ENCODE results near the gene TAF1L.
"Not testable (repeated sequence)": the region's sequence is repeated elsewhere in the genome, so short reads cannot be mapped to it uniquely, and the experiment has no call there.

The TAF1L gene

GRCh38 chr9:32635362-32635761 is at the start of gene TAF1L:
TAF1L (minus strand) TSS chr9:32635669; CDS start chr9:32635579, 90 bp downstream.
- H3K27ac ChIP-seq (ENCODE audit: low read length), result no peak within 1 kb of the TSS
- H3K9me3 ChIP-seq (ENCODE audit: control insufficient read depth in 1 of 2, low read length in 2 of 2), result no peaks in the 10 kb centered on the region
- no peaks in the 10 kb centered on the region for H3K4me1 ChIP-seq (ENCODE audit: control insufficient read depth in 1 of 2, insufficient read depth in 2 of 2, low read length in 2 of 2)
- no peaks in the 10 kb centered on the region for H3K27me3 ChIP-seq (ENCODE audit: low read depth, low read length)
- H3K4me3 ChIP-seq (ENCODE audit: low read depth in 1 of 2, low read length in 2 of 2), result no peak within 1 kb of the TSS
- no peaks in the 10 kb centered on the region for H3K36me3 ChIP-seq (ENCODE audit: control insufficient read depth in 1 of 2, insufficient read depth in 2 of 2, low read length in 2 of 2)

- H3K36me3 ChIP-seq (ENCODE audit: control insufficient read depth in 1 of 2, insufficient read depth in 2 of 2, low read length in 2 of 2), result no peaks in the 10 kb centered on the region
These were observed 46.3 kb upstream of the TAF1L start for GRCh38 chr9:32681751-32682150.

GRCh38 chr9:32677931-32678330 is 42.5 kb upstream of the TAF1L start:
- H3K4me1 ChIP-seq (ENCODE audit: control insufficient read depth in 1 of 2, insufficient read depth in 2 of 2, low read length in 2 of 2), result no peaks in the 10 kb centered on the region
- no peaks in the 10 kb centered on the region for H3K27me3 ChIP-seq (ENCODE audit: low read depth, low read length)
- H3K9me3 ChIP-seq (ENCODE audit: control insufficient read depth in 1 of 2, low read length in 2 of 2), result peaks cover 0 to 3% of the 10 kb centered on the region in 2 donors
- H3K36me3 ChIP-seq (ENCODE audit: control insufficient read depth in 1 of 2, insufficient read depth in 2 of 2, low read length in 2 of 2), result no peaks in the 10 kb centered on the region
- no peak overlapping the region for H3K4me3 ChIP-seq (ENCODE audit: low read depth in 1 of 2, low read length in 2 of 2)
- no peak overlapping the region for H3K27ac ChIP-seq (ENCODE audit: low read length)

More at GRCh38 chr9:32681751-32682150, 46.3 kb upstream of the TAF1L start:
- no peak overlapping the region for H3K4me3 ChIP-seq (ENCODE audit: low read depth in 1 of 2, low read length in 2 of 2)
- H3K27me3 ChIP-seq (ENCODE audit: low read depth, low read length), result no peaks in the 10 kb centered on the region
- H3K4me1 ChIP-seq (ENCODE audit: control insufficient read depth in 1 of 2, insufficient read depth in 2 of 2, low read length in 2 of 2), result no peaks in the 10 kb centered on the region
- peaks cover 0 to 17% of the 10 kb centered on the region in 2 donors for H3K9me3 ChIP-seq (ENCODE audit: control insufficient read depth in 1 of 2, low read length in 2 of 2)
- no peak overlapping the region for H3K27ac ChIP-seq (ENCODE audit: low read length)

GRCh38 chr9:32672469-32672868 is 37.0 kb upstream of the TAF1L start:
- no peaks in the 10 kb centered on the region for H3K36me3 ChIP-seq (ENCODE audit: control insufficient read depth in 1 of 2, insufficient read depth in 2 of 2, low read length in 2 of 2)
- no peak overlapping the region for H3K4me3 ChIP-seq (ENCODE audit: low read depth in 1 of 2, low read length in 2 of 2)
- H3K4me1 ChIP-seq (ENCODE audit: control insufficient read depth in 1 of 2, insufficient read depth in 2 of 2, low read length in 2 of 2), result no peaks in the 10 kb centered on the region
- H3K27me3 ChIP-seq (ENCODE audit: low read depth, low read length), result no peaks in the 10 kb centered on the region
- no peak overlapping the region for H3K27ac ChIP-seq (ENCODE audit: low read length)
- no peaks in the 10 kb centered on the region for H3K9me3 ChIP-seq (ENCODE audit: control insufficient read depth in 1 of 2, low read length in 2 of 2)

GRCh38 chr9:32671333-32671732 is 35.9 kb upstream of the TAF1L start:
- no peak overlapping the region for H3K4me3 ChIP-seq (ENCODE audit: low read depth in 1 of 2, low read length in 2 of 2)
- H3K4me1 ChIP-seq (ENCODE audit: control insufficient read depth in 1 of 2, insufficient read depth in 2 of 2, low read length in 2 of 2), result no peaks in the 10 kb centered on the region
- H3K36me3 ChIP-seq (ENCODE audit: control insufficient read depth in 1 of 2, insufficient read depth in 2 of 2, low read length in 2 of 2), result no peaks in the 10 kb centered on the region
- H3K27ac ChIP-seq (ENCODE audit: low read length), result no peak overlapping the region
- no peaks in the 10 kb centered on the region for H3K9me3 ChIP-seq (ENCODE audit: control insufficient read depth in 1 of 2, low read length in 2 of 2)
- no peaks in the 10 kb centered on the region for H3K27me3 ChIP-seq (ENCODE audit: low read depth, low read length)

- no peaks in the 10 kb centered on the region for H3K9me3 ChIP-seq (ENCODE audit: control insufficient read depth in 1 of 2, low read length in 2 of 2)
- no peak overlapping the region for H3K4me3 ChIP-seq (ENCODE audit: low read depth in 1 of 2, low read length in 2 of 2)
- H3K4me1 ChIP-seq (ENCODE audit: control insufficient read depth in 1 of 2, insufficient read depth in 2 of 2, low read length in 2 of 2), result no peaks in the 10 kb centered on the region
- no peaks in the 10 kb centered on the region for H3K36me3 ChIP-seq (ENCODE audit: control insufficient read depth in 1 of 2, insufficient read depth in 2 of 2, low read length in 2 of 2)
- no peaks in the 10 kb centered on the region for H3K27me3 ChIP-seq (ENCODE audit: low read depth, low read length)
- no peak overlapping the region for H3K27ac ChIP-seq (ENCODE audit: low read length)
These were observed 29.6 kb upstream of the TAF1L start for GRCh38 chr9:32665101-32665500.

- H3K36me3 ChIP-seq (ENCODE audit: control insufficient read depth in 1 of 2, insufficient read depth in 2 of 2, low read length in 2 of 2), result no peaks in the 10 kb centered on the region
- no peak overlapping the region for H3K27ac ChIP-seq (ENCODE audit: low read length)
- H3K27me3 ChIP-seq (ENCODE audit: low read depth, low read length), result no peaks in the 10 kb centered on the region
- no peak overlapping the region for H3K4me3 ChIP-seq (ENCODE audit: low read depth in 1 of 2, low read length in 2 of 2)
- H3K9me3 ChIP-seq (ENCODE audit: control insufficient read depth in 1 of 2, low read length in 2 of 2), result no peaks in the 10 kb centered on the region
- H3K4me1 ChIP-seq (ENCODE audit: control insufficient read depth in 1 of 2, insufficient read depth in 2 of 2, low read length in 2 of 2), result no peaks in the 10 kb centered on the region
These were observed 28.3 kb upstream of the TAF1L start for GRCh38 chr9:32663741-32664140.

- H3K4me1 ChIP-seq (ENCODE audit: control insufficient read depth in 1 of 2, insufficient read depth in 2 of 2, low read length in 2 of 2), result no peaks in the 10 kb centered on the region
- peaks cover 0 to 5% of the 10 kb centered on the region in 2 donors for H3K9me3 ChIP-seq (ENCODE audit: control insufficient read depth in 1 of 2, low read length in 2 of 2)
- no peak overlapping the region for H3K27ac ChIP-seq (ENCODE audit: low read length)
- no peak overlapping the region for H3K4me3 ChIP-seq (ENCODE audit: low read depth in 1 of 2, low read length in 2 of 2)
- H3K36me3 ChIP-seq (ENCODE audit: control insufficient read depth in 1 of 2, insufficient read depth in 2 of 2, low read length in 2 of 2), result no peaks in the 10 kb centered on the region
- H3K27me3 ChIP-seq (ENCODE audit: low read depth, low read length), result no peaks in the 10 kb centered on the region
These were observed 12.2 kb upstream of the TAF1L start for GRCh38 chr9:32647671-32648070.

GRCh38 chr9:32644698-32645097 is 9.2 kb upstream of the TAF1L start:
- no peak overlapping the region for H3K27ac ChIP-seq (ENCODE audit: low read length)
- H3K4me3 ChIP-seq (ENCODE audit: low read depth in 1 of 2, low read length in 2 of 2), result no peak overlapping the region
- H3K27me3 ChIP-seq (ENCODE audit: low read depth, low read length), result no peaks in the 10 kb centered on the region
- no peaks in the 10 kb centered on the region for H3K4me1 ChIP-seq (ENCODE audit: control insufficient read depth in 1 of 2, insufficient read depth in 2 of 2, low read length in 2 of 2)
- no peaks in the 10 kb centered on the region for H3K36me3 ChIP-seq (ENCODE audit: control insufficient read depth in 1 of 2, insufficient read depth in 2 of 2, low read length in 2 of 2)
- peaks cover 0 to 5% of the 10 kb centered on the region in 2 donors for H3K9me3 ChIP-seq (ENCODE audit: control insufficient read depth in 1 of 2, low read length in 2 of 2)

GRCh38 chr9:32633151-32633550 is 2.3 kb downstream of the TAF1L start:
- H3K4me3 ChIP-seq (ENCODE audit: low read depth in 1 of 2, low read length in 2 of 2); H3K27me3 ChIP-seq (ENCODE audit: low read depth, low read length); H3K9me3 ChIP-seq (ENCODE audit: control insufficient read depth in 1 of 2, low read length in 2 of 2); H3K36me3 ChIP-seq (ENCODE audit: control insufficient read depth in 1 of 2, insufficient read depth in 2 of 2, low read length in 2 of 2); H3K27ac ChIP-seq (ENCODE audit: low read length); H3K4me1 ChIP-seq (ENCODE audit: control insufficient read depth in 1 of 2, insufficient read depth in 2 of 2, low read length in 2 of 2): not testable (repeated sequence)

- H3K36me3 ChIP-seq (ENCODE audit: control insufficient read depth in 1 of 2, insufficient read depth in 2 of 2, low read length in 2 of 2), result no peaks in the 10 kb centered on the region
- H3K4me1 ChIP-seq (ENCODE audit: control insufficient read depth in 1 of 2, insufficient read depth in 2 of 2, low read length in 2 of 2), result no peaks in the 10 kb centered on the region
- no peaks in the 10 kb centered on the region for H3K27me3 ChIP-seq (ENCODE audit: low read depth, low read length)
- H3K27ac ChIP-seq (ENCODE audit: low read length), result no peak overlapping the region
- no peaks in the 10 kb centered on the region for H3K9me3 ChIP-seq (ENCODE audit: control insufficient read depth in 1 of 2, low read length in 2 of 2)
- no peak overlapping the region for H3K4me3 ChIP-seq (ENCODE audit: low read depth in 1 of 2, low read length in 2 of 2)
These were observed 3.5 kb downstream of the TAF1L start for GRCh38 chr9:32631991-32632390.

- no peak overlapping the region for H3K4me3 ChIP-seq (ENCODE audit: low read depth in 1 of 2, low read length in 2 of 2)
- no peaks in the 10 kb centered on the region for H3K36me3 ChIP-seq (ENCODE audit: control insufficient read depth in 1 of 2, insufficient read depth in 2 of 2, low read length in 2 of 2)
- no peaks in the 10 kb centered on the region for H3K4me1 ChIP-seq (ENCODE audit: control insufficient read depth in 1 of 2, insufficient read depth in 2 of 2, low read length in 2 of 2)
- no peaks in the 10 kb centered on the region for H3K27me3 ChIP-seq (ENCODE audit: low read depth, low read length)
- peaks cover 0 to 3% of the 10 kb centered on the region in 2 donors for H3K9me3 ChIP-seq (ENCODE audit: control insufficient read depth in 1 of 2, low read length in 2 of 2)
- no peak overlapping the region for H3K27ac ChIP-seq (ENCODE audit: low read length)
These were observed 8.0 kb downstream of the TAF1L start for GRCh38 chr9:32627394-32627954.

All from muscle layer of duodenum (tissue), 2 donors.